Colon (tissue), 2 donors: ENCODE measurements around the gene TMEM167B.
"Not testable (repeated sequence)": the region's sequence is repeated elsewhere in the genome, so short reads cannot be mapped to it uniquely, and the experiment has no call there.

ENCODE experiments used
- FAIRE-seq: peaks from 2 replicates; lab custom pipeline; 2012; peaks lifted over from hg19 to GRCh38; lab: Jason Lieb, UNC
- donor health status: control.
- donor health status: control.

The TMEM167B gene

DNA sequence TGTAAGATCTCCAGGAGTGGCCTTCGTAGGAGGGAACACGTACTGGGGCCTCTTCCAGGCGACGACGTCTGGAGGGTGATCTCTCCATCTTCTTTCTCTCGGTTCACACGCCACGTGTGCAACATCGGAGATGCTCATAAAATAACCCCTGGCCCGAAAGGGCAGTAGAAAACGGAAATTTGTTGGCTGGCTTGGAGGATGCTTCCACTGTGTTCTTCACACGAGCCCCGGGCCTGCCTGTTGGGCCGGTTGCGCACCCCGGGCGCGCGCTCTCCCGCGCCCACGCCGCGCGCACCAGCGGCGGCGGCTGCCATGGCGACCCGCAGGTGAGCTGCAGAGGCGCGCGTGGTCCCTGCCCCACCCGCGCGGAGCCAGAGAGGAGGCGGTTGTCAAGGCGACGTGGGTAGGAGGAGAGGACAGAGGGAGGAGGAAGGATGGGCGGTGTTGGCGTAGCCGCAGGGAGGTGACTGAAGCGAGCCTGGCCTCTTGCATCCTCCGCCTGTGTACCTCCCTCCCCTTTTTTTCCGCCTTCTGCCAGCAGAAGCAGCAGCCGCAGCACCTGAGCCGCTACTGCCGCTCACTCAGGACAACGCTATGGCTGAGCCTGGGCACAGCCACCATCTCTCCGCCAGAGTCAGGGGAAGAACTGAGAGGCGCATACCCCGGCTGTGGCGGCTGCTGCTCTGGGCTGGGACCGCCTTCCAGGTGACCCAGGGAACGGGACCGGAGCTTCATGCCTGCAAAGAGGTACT lies 23.2 kb downstream of the TMEM167B start, which contains the start of gene ELAPOR1:
ELAPOR1 (plus strand) TSS at position 526 of the 752 bp plus-strand sequence; CDS start at position 595, 69 bp downstream.
- no peak for FAIRE-seq

- no peak for FAIRE-seq
Measured at GRCh38 chr1:109114342-109114674, 23.7 kb downstream of the TMEM167B start.

- FAIRE-seq: no peak
Measured at GRCh38 chr1:109115685-109116084, 25.1 kb downstream of the TMEM167B start.

- no peak for FAIRE-seq
Measured at GRCh38 chr1:109116286-109116685, 25.7 kb downstream of the TMEM167B start.

- no peak for FAIRE-seq
Measured at GRCh38 chr1:109118089-109118488, 27.5 kb downstream of the TMEM167B start.

- FAIRE-seq: no peak
Measured at GRCh38 chr1:109120356-109120755, 29.8 kb downstream of the TMEM167B start.

GRCh38 chr1:109131059-109131458 lies 40.5 kb downstream of the TMEM167B start:
- no peak for FAIRE-seq

DNA sequence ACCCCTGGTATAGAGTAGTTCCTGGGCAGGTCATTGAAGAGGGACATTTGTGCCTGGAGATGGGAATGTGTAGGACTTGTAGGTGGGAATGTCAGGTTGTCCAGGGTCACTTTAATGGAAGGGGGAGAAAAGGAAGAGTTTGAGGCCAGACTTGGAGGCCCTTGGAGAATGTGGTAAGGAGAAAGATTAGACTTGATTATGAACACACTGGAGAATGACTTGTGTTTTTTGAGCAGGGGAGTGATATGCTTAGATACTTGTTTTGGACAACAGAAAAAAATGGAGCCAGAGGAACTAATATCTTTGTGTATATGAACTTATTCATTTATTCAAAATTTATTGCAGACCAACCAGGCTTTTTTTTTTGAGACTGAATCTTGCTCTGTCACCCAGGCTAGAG lies 41.2 kb downstream of the TMEM167B start:
- FAIRE-seq: no peak

DNA sequence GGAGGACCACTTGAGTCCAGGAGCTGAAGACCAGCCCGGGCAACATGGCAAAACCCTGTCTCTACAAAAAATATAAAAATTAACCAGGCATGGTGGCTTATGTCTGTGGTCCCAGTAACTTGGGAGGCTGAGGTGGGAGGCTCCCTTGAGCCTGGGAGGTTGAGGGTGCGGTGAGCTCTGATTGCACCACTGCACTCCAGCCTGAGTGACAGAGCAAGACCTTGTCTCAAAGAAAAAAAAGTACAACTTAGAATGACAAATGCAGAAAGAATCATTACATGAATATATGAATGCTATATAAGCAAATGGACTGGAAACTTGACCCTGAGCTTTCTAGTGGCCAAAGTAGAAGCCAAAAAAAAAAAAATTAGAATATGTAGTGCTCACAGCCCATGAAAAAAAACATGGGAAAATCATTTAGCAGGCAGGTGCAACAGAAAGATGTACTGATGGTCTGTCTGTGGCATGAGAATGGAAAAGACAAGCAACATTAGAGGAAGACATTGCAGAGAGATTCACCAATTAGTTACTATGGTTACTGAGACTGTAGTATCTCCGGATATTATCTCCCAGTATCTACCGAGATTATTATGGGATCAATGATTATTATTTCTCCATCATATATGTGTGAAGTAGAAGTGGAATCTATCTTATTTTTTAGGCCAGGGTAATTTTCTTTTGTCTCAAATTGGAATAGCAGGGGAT lies 42.6 kb downstream of the TMEM167B start:
- FAIRE-seq: no peak

- FAIRE-seq: no peak
Measured at GRCh38 chr1:109133815-109134214, 43.3 kb downstream of the TMEM167B start.

GRCh38 chr1:109134423-109134822 lies 43.9 kb downstream of the TMEM167B start:
- no peak for FAIRE-seq

DNA sequence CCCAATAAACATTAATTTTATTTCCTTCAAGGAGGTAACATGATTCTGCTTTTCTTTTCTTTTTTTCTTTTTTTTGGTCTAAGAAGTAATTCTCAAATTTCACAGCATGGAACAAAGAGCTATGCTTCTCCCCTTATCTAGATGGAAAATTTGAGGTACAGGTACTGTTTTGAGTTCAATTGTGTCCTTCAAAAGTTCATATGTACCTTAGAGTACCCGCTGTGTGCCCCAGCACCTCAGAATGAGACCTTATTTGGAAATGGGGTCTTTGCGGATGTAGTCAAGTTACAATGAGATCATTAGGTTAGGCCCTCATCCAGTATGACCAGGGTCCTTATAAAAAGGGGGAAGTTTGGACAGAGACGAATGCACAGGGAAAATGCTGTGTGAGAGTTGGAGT lies 45.4 kb downstream of the TMEM167B start:
- FAIRE-seq: no peak

- FAIRE-seq: no peak
Measured at GRCh38 chr1:109136766-109137165, 46.2 kb downstream of the TMEM167B start.

GRCh38 chr1:109137958-109138357 lies 47.4 kb downstream of the TMEM167B start:
- FAIRE-seq: no peak

- no peak for FAIRE-seq
Measured at GRCh38 chr1:109138358-109138757, 47.8 kb downstream of the TMEM167B start.

DNA sequence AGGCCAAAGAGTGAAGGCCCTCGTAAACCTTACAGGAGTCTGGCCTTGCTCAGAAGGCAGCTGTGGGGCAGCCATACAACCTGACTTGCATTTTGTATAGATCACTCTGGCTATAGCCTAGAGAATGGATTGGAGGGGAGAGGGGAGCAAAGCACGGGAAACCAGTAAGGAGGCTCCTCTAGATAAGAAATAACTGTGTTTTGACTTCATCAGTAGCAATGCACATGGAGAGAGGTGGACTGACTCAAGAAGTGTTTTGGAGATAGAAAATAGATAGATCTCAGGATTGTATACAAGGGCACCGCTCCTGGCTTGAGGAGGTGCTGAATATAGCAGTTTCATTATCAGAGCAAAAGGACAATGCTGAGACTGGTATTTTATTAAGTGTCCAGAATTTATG lies 49.8 kb downstream of the TMEM167B start:
- no peak for FAIRE-seq

GRCh38 chr1:109142260-109142659 lies 51.7 kb downstream of the TMEM167B start:
- FAIRE-seq: no peak

DNA sequence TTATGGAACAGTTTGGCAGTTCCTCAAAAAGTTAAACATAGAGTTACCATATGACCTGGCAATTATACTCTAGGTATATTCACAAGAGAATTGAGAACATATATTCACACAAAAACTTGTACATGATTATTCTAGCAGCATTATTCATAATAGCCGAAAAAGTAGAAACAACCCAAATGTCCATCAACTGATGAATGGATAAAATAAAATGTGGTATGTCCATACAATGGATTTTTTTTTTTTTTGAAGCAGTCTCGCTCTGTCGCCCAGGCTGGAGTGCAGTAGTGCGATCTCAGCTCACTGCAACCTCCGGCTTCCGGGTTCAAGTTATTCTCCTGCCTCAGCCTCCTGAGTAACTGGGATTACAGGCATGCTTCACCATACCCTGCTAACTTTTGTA lies 52.2 kb downstream of the TMEM167B start:
- FAIRE-seq: not testable (repeated sequence)
